Measurements from ENCODE around the gene GOLGA2. TPM values are rescaled to one million over a fixed set of nuclear protein-coding genes. Genes with fewer than 3 reads are reported as not detected.
A peak's percentile ranks its signal among the peaks of the same experiment; 100 is the strongest.

The GOLGA2 gene
- total RNA-seq, 1 experiment from 2014 or later: 188 TPM

GRCh38 chr9:128323791-128324190, 48.0 kb upstream of the GOLGA2 start:
- Histone ChIP-seq H3F3A (ENCODE audit: insufficient read depth, low read depth) (peaks cover 17% of the 10 kb centered on the region; the same call in 1 of the 2 replicates), H3K4me2 (peak overlapping the region; percentile 94), H3K36me3 (ENCODE audit: low read depth) (peaks cover 8% of the 10 kb centered on the region; the same call in 1 of the 2 replicates), H3K27me3 (ENCODE audit: insufficient read depth, low read depth) (no peaks in the 10 kb centered on the region), H2AFZ (no peak overlapping the region), H4K20me1 (ENCODE audit: insufficient read depth) (no peaks in the 10 kb centered on the region; the same call in 1 of the 2 replicates), H3K27ac (peak overlapping the region; percentile 11), H3K4me3 (peak overlapping the region; percentile 100), H3K4me1 (replicated peaks; ENCODE audit: insufficient read depth) (peaks cover 31% of the 10 kb centered on the region), H3K79me2 (ENCODE audit: low read depth) (peaks cover 52% of the 10 kb centered on the region), H3K9me3 (ENCODE audit: insufficient read depth, low read depth) (no peaks in the 10 kb centered on the region), H3K9me2 (ENCODE audit: insufficient read depth) (no peaks in the 10 kb centered on the region)
- BruUV-seq (replicated peaks): no TSS peak
- no peak for DNase-seq
- POLR2A ChIA-PET (ENCODE audit: unreplicated experiment): no interaction called here
- intact Hi-C loops (cut with micrococcal nuclease; ENCODE audit: unreplicated experiment): loop anchor here (2.0 kb wide), 2 partner anchors 17 to 47 kb away; partner anchors contain the start of genes GOLGA2, SLC27A4 and SWI5
- CTCF ChIA-PET: interaction anchor here (0.7 kb wide), 1 partner anchor 38 kb away, joined by 8 read pairs; no protein-coding TSS in a partner anchor
- TF ChIP-seq CTCF (conservative IDR thresholded peaks at IDR 0.05) (no peak), EZH2 (IDR thresholded peaks at IDR 0.05; ENCODE audit: low read depth) (no peak)

GRCh38 chr9:128323212-128323730, 47.5 kb upstream of the GOLGA2 start:
- Histone ChIP-seq H3K9me2 (ENCODE audit: insufficient read depth) (no peaks in the 10 kb centered on the region), H3K4me1 (replicated peaks; ENCODE audit: insufficient read depth) (peaks cover 26% of the 10 kb centered on the region), H3F3A (ENCODE audit: insufficient read depth, low read depth) (peaks cover 13% of the 10 kb centered on the region; the same call in 1 of the 2 replicates), H4K20me1 (ENCODE audit: insufficient read depth) (no peaks in the 10 kb centered on the region; the same call in 1 of the 2 replicates), H3K27me3 (ENCODE audit: insufficient read depth, low read depth) (no peaks in the 10 kb centered on the region), H3K9me3 (ENCODE audit: insufficient read depth, low read depth) (no peaks in the 10 kb centered on the region), H3K36me3 (ENCODE audit: low read depth) (peaks cover 13% of the 10 kb centered on the region), H3K79me2 (ENCODE audit: low read depth) (peaks cover 52% of the 10 kb centered on the region), H3K4me2 (peak overlapping the region; percentile 94), H2AFZ (peak overlapping the region; percentile 91), H3K27ac (peak overlapping the region; percentile 11), H3K4me3 (peak overlapping the region; percentile 100)
- ChIA-PET CTCF (no interaction called here), POLR2A (ENCODE audit: unreplicated experiment) (no interaction called here)
- TF ChIP-seq CTCF (conservative IDR thresholded peaks at IDR 0.05) (no peak), EZH2 (IDR thresholded peaks at IDR 0.05; ENCODE audit: low read depth) (no peak)
- intact Hi-C loops (cut with micrococcal nuclease; ENCODE audit: unreplicated experiment): loop anchor here (2.0 kb wide), 2 partner anchors 18 to 46 kb away; partner anchors contain the start of genes GOLGA2, SLC27A4 and SWI5
- no peak for DNase-seq
- no TSS peak for BruUV-seq (replicated peaks)

- H3K36me3 ChIP-seq (ENCODE audit: low read depth): peaks cover 15% of the 10 kb centered on the region
- POLR2A ChIA-PET (ENCODE audit: unreplicated experiment): no interaction called here
These were observed 46.8 kb upstream of the GOLGA2 start, which contains the start of the genes COQ4 and TRUB2 for GRCh38 chr9:128322404-128323211. Gene COQ4, plus strand, starts transcription at chr9:128322839. Its CDS starts 20 bp downstream, at chr9:128322859. Gene TRUB2, minus strand, starts transcription at chr9:128322447. Its CDS starts 39 bp downstream, at chr9:128322408.

More at GRCh38 chr9:128322404-128323211, 46.8 kb upstream of the GOLGA2 start, which contains the start of the genes COQ4 and TRUB2:
- peak within 1 kb of the TSS; percentile 74 for H3K27ac ChIP-seq
- H3K4me3 ChIP-seq: peak within 1 kb of the TSS; percentile 100
- CTCF ChIA-PET: no interaction called here
- peaks cover 52% of the 10 kb centered on the region for H3K79me2 ChIP-seq (ENCODE audit: low read depth)
- peak; percentile 88 to 94 for DNase-seq
- H4K20me1 ChIP-seq (ENCODE audit: insufficient read depth): no peaks in the 10 kb centered on the region; the same call in 1 of the 2 replicates
- peaks cover 7% of the 10 kb centered on the region; the same call in 1 of the 2 replicates for H3F3A ChIP-seq (ENCODE audit: insufficient read depth, low read depth)
- no peaks in the 10 kb centered on the region for H3K9me3 ChIP-seq (ENCODE audit: insufficient read depth, low read depth)
- TSS peak; percentile 42 for BruUV-seq (replicated peaks)
- peak within 1 kb of the TSS; percentile 91 for H2AFZ ChIP-seq
- no peaks in the 10 kb centered on the region for H3K9me2 ChIP-seq (ENCODE audit: insufficient read depth)
- H3K4me1 ChIP-seq (replicated peaks; ENCODE audit: insufficient read depth): peaks cover 21% of the 10 kb centered on the region
- H3K4me2 ChIP-seq: peak within 1 kb of the TSS; percentile 94
- no peak for TF ChIP-seq EZH2 (IDR thresholded peaks at IDR 0.05; ENCODE audit: low read depth)
- TF ChIP-seq CTCF (conservative IDR thresholded peaks at IDR 0.05): no peak
- H3K27me3 ChIP-seq (ENCODE audit: insufficient read depth, low read depth): no peaks in the 10 kb centered on the region
- intact Hi-C loops (cut with micrococcal nuclease; ENCODE audit: unreplicated experiment): loop anchor here (1.0 to 2.0 kb wide), 4 partner anchors 18 to 46 kb away; partner anchors contain the start of genes GOLGA2, SLC27A4 and SWI5

All from PC-9 (cell line).